Measurements from ENCODE around the gene SLC14A1. TPM values are rescaled to one million over a fixed set of nuclear protein-coding genes. Genes with fewer than 3 reads are reported as not detected.

SLC14A1 gene
- total RNA-seq, 4 donors from 2014 or later: 1.2 to 15.1 (median 8.2) TPM

DNA sequence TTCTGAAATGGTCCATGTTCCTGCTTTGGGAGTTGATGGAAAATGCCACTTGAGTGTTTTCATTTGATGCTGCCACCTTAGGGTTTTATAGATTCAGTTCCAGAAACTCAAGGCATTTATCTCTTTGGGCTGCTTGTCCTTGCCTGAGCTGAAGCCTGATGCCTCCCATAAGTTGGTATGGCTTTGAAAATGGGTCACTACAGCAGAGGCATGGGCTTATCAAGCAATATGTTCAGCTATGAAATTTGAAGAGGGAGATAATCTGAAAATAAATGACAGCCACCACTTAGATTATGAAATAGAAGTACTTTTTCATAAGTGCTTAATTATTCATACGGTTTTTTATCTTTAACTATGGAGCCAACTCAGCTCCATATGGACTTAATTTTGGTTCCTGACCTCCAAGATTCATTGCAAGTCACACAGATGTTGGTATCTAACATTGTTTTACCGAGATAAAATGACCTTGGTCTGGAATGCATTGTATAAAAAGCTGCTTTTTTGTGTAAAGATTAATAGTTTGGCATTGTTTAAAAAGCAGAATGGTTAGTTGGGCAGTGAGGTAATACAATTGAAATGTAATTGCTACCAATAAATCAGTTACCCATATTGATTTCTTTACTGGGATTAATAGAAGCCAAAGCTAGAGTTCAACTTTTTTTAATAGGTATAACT, 4.5 kb downstream of the SLC14A1 start:
- DNase-seq (ENCODE audit: low spot score) (no peak), ATAC-seq (ENCODE audit: low FRiP score) (no peak)
- no peak for TF ChIP-seq CTCF (IDR thresholded peaks at IDR 0.05)

- ATAC-seq (ENCODE audit: low FRiP score) (no peak), DNase-seq (ENCODE audit: low spot score) (no peak)
- TF ChIP-seq CTCF (IDR thresholded peaks at IDR 0.05): no peak
These were observed 7.0 kb downstream of the SLC14A1 start for GRCh38 chr18:45730832-45731575.

DNA sequence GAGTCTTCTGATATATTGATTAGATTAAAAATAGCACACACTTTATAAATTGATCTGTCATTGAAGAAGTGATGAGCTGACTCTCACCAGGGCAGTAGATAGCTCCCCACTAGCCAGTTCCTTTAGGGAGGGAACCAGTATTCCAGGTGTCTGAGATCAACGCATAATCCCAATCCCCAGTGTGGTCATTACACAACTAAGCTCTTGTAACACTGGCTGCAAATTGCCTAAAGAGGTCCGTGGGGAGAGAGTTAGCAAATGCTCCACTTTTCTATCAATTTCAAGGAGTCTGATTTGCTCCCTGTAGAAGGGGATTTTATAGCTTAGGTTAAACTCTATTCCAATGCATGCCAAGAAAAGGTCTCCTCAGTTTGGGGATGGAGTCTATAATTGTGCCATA, 7.7 kb downstream of the SLC14A1 start:
- no peak for TF ChIP-seq CTCF (IDR thresholded peaks at IDR 0.05)

GRCh38 chr18:45733535-45733934, 9.6 kb downstream of the SLC14A1 start:
- TF ChIP-seq CTCF (IDR thresholded peaks at IDR 0.05): no peak
- no peak for ATAC-seq (ENCODE audit: low FRiP score)
- no peak for DNase-seq (ENCODE audit: low spot score)

More for the DNA sequence above, 7.7 kb downstream of the SLC14A1 start:
- ATAC-seq (ENCODE audit: low FRiP score) (no peak), DNase-seq (ENCODE audit: low spot score) (no peak)

DNA sequence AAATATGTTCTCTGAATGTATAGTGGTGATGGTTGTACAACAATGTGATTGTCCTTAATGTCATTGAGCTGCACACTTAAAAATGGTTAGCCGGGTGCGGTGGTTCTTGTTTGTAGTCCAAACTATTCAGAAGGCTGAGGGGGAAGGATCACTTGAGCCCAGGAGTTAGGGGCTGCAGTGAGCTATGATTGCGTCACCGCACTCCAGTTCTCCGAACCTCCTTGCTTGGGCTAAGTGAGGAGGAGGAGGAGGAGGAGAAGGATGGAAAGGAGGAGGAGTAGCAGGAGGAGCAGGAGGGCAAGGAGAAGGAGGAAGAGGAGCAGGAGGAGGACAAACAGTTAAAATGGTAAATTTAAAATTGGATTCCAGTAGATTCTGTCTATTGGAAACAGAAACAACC, 10.5 kb downstream of the SLC14A1 start:
- ATAC-seq (ENCODE audit: low FRiP score) (no peak), DNase-seq (ENCODE audit: low spot score) (no peak)
- no peak for TF ChIP-seq CTCF (IDR thresholded peaks at IDR 0.05)

DNA sequence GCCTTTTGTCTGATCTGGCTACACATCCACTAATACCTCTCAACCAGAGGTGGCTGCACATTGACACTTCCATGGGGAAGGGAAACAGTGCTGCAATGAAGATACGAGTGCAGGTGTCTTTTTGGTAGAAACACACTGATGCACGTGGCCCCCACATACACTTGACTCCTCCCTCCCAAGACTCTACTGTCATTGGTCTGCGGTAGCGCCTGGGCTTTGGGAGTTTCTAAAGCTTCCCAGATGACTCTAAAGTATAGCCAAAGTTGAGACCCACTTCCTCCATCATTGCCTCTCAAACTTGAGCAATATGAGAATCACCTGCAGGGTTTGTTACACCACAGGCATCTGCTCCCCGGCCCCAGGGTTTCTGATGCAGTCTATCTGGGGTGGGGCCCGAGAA, 11.0 kb downstream of the SLC14A1 start:
- ATAC-seq (ENCODE audit: low FRiP score) (no peak), DNase-seq (ENCODE audit: low spot score) (no peak)
- TF ChIP-seq CTCF (IDR thresholded peaks at IDR 0.05): no peak

DNA sequence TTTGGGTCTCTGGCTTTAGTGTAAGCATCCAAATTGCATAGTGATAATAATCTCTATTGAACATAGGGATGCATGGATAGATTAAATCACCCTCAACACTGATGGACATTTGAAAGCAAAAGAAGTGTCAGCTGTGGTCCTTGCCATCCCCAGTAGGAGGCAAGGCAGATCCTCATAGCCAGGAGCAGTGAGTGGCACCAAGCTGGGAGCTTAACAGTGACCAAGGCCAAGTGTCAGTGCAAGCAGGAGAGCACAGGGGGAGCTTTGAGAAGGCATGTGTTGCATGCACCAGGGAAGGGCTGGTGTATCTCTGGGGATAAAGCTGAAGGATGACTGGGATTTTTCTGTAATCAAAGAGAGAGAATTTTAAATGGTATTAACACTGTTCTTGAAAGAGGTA, 14.7 kb downstream of the SLC14A1 start:
- no peak for TF ChIP-seq CTCF (IDR thresholded peaks at IDR 0.05)
- DNase-seq (ENCODE audit: low spot score) (no peak), ATAC-seq (ENCODE audit: low FRiP score) (no peak)
